Muscle layer of colon (tissue), 2 donors: Measurements from ENCODE around the gene FAM83C.

Source experiments
- H3K27ac ChIP-seq: one replicate; pipeline ENCODE4 v1.7.0; 2013; ENCODE audit warnings: low read depth, mild to moderate bottlenecking, low read length, moderate library complexity
- H3K27me3 ChIP-seq, 2 donors: one replicate each; pipeline ENCODE4 v1.7.0; 2013; ENCODE audit warnings: low read length in 2 of 2, mild to moderate bottlenecking in 2 of 2; ENCODE audit not compliant: insufficient read depth in 2 of 2, control insufficient read depth in 1 of 2
- H3K36me3 ChIP-seq: one replicate; pipeline ENCODE4 v1.7.0; 2013; ENCODE audit warnings: mild to moderate bottlenecking, low read length; ENCODE audit not compliant: insufficient read depth
- H3K4me1 ChIP-seq: one replicate; pipeline ENCODE4 v1.7.0; 2013; ENCODE audit warnings: mild to moderate bottlenecking, low read length; ENCODE audit not compliant: insufficient read depth
- H3K4me3 ChIP-seq, 2 donors: one replicate each; pipeline ENCODE4 v1.7.0; 2013; ENCODE audit warnings: low read length in 2 of 2, low read depth in 1 of 2, mild to moderate bottlenecking in 1 of 2, moderate library complexity in 1 of 2
- H3K9ac ChIP-seq: one replicate; pipeline ENCODE4 v1.7.0; 2013; ENCODE audit warnings: low read length
- H3K9me3 ChIP-seq: one replicate; pipeline ENCODE4 v1.7.0; 2013; ENCODE audit warnings: mild to moderate bottlenecking, low read length
- donor health status: abdominal sarcoma.
- donor health status: Adenocarcinoma of cecum.

The FAM83C gene

DNA sequence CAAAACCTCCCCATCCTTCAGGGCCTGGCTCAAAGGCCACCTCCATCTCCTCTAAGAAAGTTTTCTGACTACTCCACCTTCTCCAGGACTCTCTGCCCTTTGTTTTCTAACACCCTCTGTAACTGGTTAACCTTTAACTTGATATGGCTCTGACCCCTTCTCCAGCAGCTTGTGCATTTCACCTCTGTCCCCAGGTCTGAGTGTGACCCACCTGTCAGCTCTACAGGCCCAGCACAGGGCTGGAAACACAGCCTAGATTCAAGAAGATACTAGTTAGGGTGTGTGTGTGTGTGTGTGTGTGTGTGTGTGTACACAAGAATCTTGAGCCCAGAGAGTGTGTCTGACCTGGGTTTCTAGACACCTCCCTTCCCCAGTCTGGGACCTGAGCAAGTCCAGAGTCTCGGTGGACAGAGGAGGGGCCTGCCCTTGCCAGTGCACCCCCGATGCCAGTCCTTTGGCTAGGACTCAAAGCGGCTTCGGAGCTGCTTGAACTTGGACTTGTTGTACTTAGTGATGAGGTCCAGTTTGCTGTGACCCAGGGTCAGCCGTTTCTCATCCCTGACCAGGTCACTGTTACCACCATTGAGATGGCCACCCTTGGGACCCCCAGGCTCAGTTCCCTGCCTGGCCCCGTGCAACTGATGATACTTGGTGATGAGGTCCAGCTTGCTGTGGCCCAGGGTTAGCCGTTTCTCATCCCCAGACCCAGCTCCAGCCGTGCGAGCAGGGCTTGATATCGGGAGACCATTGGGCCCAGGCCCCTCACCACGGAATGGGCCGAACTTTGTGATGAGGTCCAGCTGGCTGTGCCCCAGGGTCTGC, 5.9 kb downstream of the FAM83C start:
- Histone ChIP-seq H3K4me3 (no peak overlapping the region), H3K36me3 (no peaks in the 10 kb centered on the region), H3K4me1 (peaks cover 7% of the 10 kb centered on the region), H3K9me3 (no peaks in the 10 kb centered on the region), H3K27me3 (no peaks in the 10 kb centered on the region), H3K9ac (no peak overlapping the region), H3K27ac (no peak overlapping the region)

DNA sequence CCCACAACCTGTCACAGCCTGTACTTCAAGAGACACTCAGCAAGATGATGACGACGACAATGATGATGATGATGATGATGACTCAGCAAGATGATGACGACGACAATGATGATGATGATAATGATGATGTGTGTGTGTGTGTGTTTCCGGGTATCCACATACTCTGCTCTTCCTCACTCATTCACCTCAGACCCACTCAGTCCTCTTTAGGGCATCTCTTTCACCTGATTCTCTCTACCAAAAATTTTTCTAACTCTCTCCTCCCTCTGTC, 6.5 kb downstream of the FAM83C start:
- Histone ChIP-seq H3K4me3 (no peak overlapping the region), H3K4me1 (peaks cover 7% of the 10 kb centered on the region), H3K9ac (no peak overlapping the region), H3K27me3 (no peaks in the 10 kb centered on the region), H3K9me3 (no peaks in the 10 kb centered on the region), H3K36me3 (peaks cover under 1% of the 10 kb centered on the region), H3K27ac (no peak overlapping the region)

- Histone ChIP-seq H3K4me3 (peak overlapping the region; percentile 85 to 94), H3K4me1 (peaks cover 7% of the 10 kb centered on the region), H3K27me3 (no peaks in the 10 kb centered on the region), H3K9me3 (no peaks in the 10 kb centered on the region), H3K9ac (peak overlapping the region; percentile 80), H3K36me3 (peaks cover 6% of the 10 kb centered on the region), H3K27ac (peak overlapping the region; percentile 78)
These were observed 7.0 kb downstream of the FAM83C start for GRCh38 chr20:35284992-35285805.

GRCh38 chr20:35284267-35284991, 7.8 kb downstream of the FAM83C start, which contains the start of gene EIF6:
Gene EIF6 (minus strand): TSS chr20:35284772. CDS start chr20:35284487, 285 bp downstream.
- Histone ChIP-seq H3K27ac (peak within 1 kb of the TSS; percentile 78), H3K27me3 (no peaks in the 10 kb centered on the region), H3K9me3 (no peaks in the 10 kb centered on the region), H3K36me3 (peaks cover 13% of the 10 kb centered on the region), H3K9ac (peak within 1 kb of the TSS; percentile 80), H3K4me1 (peaks cover 7% of the 10 kb centered on the region), H3K4me3 (peak within 1 kb of the TSS; percentile 85 to 94)

GRCh38 chr20:35283441-35284266, 8.6 kb downstream of the FAM83C start:
- Histone ChIP-seq H3K4me3 (peak overlapping the region; percentile 85 to 94), H3K27me3 (no peaks in the 10 kb centered on the region), H3K36me3 (peaks cover 21% of the 10 kb centered on the region), H3K9me3 (no peaks in the 10 kb centered on the region), H3K4me1 (peaks cover 8% of the 10 kb centered on the region), H3K9ac (peak overlapping the region; percentile 80), H3K27ac (peak overlapping the region; percentile 78)

GRCh38 chr20:35281506-35282101, 10.6 kb downstream of the FAM83C start:
- no peaks in the 10 kb centered on the region for H3K9me3 ChIP-seq
- no peaks in the 10 kb centered on the region for H3K27me3 ChIP-seq
- peaks cover 19% of the 10 kb centered on the region for H3K4me1 ChIP-seq
- no peak overlapping the region for H3K9ac ChIP-seq
- no peak overlapping the region for H3K27ac ChIP-seq
- no peak overlapping the region for H3K4me3 ChIP-seq
- peaks cover 24% of the 10 kb centered on the region for H3K36me3 ChIP-seq

- peaks cover 26% of the 10 kb centered on the region for H3K4me1 ChIP-seq
- peaks cover 28% of the 10 kb centered on the region for H3K36me3 ChIP-seq
These were observed 11.7 kb downstream of the FAM83C start for GRCh38 chr20:35280523-35280922.

DNA sequence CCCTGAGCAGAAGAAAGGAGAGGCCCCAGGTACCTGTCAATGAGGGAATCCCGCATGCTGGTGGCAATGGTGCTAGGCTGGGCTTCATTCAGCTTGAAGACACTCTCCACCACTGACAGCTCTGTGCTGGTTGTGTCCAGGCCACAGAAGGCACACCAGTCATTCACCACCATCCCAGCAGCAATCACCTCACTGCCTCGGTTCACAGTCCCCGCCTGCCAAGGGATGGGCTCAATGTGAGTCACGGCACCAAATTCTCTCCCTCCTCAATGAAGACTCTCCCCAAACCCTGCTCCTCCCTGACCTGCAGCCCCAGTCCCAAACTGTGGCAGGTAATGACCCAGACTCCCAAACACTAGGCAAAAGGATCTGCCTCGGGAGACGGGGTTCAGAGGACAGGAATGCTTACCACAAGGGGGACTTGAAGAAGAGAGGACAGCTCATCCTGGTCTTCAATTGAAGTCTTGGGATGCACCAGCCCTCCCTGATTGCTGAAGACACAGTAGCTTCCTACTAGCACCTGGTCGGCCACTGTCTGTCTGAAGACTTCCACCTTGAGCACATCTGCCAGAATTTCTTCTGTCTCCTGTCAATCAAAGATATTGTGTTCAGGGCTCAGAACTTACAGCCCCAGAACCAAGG, 12.6 kb downstream of the FAM83C start:
- peaks cover 26% of the 10 kb centered on the region for H3K4me1 ChIP-seq
- no peak overlapping the region for H3K4me3 ChIP-seq
- peaks cover 34% of the 10 kb centered on the region for H3K36me3 ChIP-seq
- no peak overlapping the region for H3K27ac ChIP-seq
- H3K9me3 ChIP-seq, result no peaks in the 10 kb centered on the region
- H3K9ac ChIP-seq, result no peak overlapping the region
- no peaks in the 10 kb centered on the region for H3K27me3 ChIP-seq

More at GRCh38 chr20:35280523-35280922, 11.7 kb downstream of the FAM83C start:
- H3K27me3 ChIP-seq, result no peaks in the 10 kb centered on the region
- no peak overlapping the region for H3K9ac ChIP-seq
- H3K9me3 ChIP-seq, result no peaks in the 10 kb centered on the region
- H3K27ac ChIP-seq, result no peak overlapping the region
- H3K4me3 ChIP-seq, result no peak overlapping the region

DNA sequence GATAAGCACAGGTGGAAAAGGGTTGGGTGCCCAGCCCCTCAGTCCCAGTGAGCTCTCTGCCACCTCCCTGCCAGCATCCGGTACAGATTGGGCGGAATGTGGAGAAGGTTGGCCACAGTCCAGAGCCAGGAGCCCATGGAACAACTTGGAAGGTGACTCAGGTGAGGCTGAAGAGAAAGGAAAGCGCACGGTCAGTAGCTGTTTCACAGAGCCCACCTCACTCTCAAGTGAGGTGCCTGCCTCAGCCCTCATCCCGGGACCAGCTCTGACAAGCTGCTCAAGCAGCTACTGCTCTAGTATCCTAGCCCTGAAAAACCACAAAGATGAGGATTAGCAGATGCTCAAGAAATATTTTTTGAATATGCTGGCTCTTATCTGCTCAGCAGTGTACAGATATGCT, 13.2 kb downstream of the FAM83C start:
- Histone ChIP-seq H3K27ac (no peak overlapping the region), H3K9ac (no peak overlapping the region), H3K9me3 (no peaks in the 10 kb centered on the region), H3K27me3 (no peaks in the 10 kb centered on the region), H3K4me3 (no peak overlapping the region), H3K4me1 (peaks cover 26% of the 10 kb centered on the region), H3K36me3 (peaks cover 34% of the 10 kb centered on the region)
